ENCODE data around the gene ITGA7. TPM values are rescaled to one million over a fixed set of nuclear protein-coding genes. Genes with fewer than 3 reads are reported as not detected.

The ITGA7 gene
- total and polyA plus RNA-seq, 2 of the 4 experiments (the other 2 are of a cell fraction) = 3.9 to 15.7 TPM

DNA sequence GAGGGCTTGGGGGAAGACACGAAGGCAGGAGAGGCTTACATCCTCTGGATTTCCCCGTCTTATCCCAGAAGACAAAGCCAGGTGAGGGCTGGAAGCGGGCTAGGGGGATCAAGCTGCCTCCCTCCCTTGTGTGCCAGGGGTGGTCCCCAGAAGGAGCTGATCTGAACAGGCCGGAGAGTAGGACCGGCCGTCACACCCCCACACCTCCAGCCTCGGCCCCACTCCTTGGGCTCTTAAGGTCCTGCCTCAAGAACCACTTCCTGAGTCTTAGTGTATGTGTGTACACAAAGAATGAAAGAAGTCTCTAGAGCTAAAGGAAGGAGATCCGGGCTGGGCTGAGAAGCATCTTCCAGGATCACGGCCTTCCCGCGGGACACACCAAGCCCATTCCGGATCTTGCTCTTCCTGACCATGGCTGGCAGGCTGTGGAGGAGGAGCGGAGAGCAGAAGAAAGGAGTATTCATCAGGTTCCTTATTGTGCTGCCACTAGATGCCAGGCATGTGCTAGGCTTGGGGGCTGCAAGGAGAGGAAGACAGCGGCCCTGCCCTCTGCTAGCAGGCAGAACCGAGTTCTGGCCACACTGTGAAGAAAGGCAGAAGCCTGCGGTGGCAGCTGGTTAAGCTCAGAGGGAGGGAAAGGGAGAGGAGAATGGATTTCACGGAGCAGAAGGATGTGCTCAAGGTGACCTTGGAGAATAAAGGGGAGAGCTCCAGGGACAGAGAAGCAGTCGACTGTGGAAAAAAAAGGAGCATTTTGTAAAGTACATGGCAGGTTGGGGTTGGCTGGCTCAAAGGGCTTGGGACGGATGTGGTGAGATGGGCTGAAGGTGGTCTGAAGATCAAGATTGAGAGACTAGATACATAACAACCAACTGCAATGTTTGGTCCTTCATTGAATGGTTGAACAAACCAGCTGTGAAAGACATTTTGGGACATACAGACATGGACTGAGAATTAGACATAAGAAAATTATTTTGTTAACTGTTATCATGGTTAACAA, 22.4 kb upstream of the ITGA7 start:
- Histone ChIP-seq H3K14ac (replicated peaks; ENCODE audit: low read depth, low read length) (peak overlapping the region; percentile 99), H3K36me3 (ENCODE audit: control insufficient read depth, insufficient read depth, low read length) (peaks cover 21% of the 10 kb centered on the region), H3K23ac (ENCODE audit: low read depth, low read length) (peak overlapping the region; percentile 98), H2BK15ac (ENCODE audit: low read depth, low read length) (peak overlapping the region; percentile 83; the same call in 1 of the 3 replicates), H2AK5ac (ENCODE audit: low read depth, low read length) (peak overlapping the region; percentile 99), H4K20me1 (ENCODE audit: insufficient read depth, low read length) (peaks cover 40% of the 10 kb centered on the region), H3K18ac (ENCODE audit: low read depth, low read length) (peak overlapping the region; percentile 33), H4K8ac (ENCODE audit: low read depth in 2 of 2, low read length in 2 of 2) (peak overlapping the region; percentile 30 to 97; a peak in 3 of 4 replicates), H2BK20ac (ENCODE audit: low read depth, low read length) (peak overlapping the region; percentile 82), H3K9me3 (ENCODE audit: control insufficient read depth, insufficient read depth, low read length) (no peaks in the 10 kb centered on the region), H2AFZ (replicated peaks; ENCODE audit: low read length, poor library complexity) (peak overlapping the region; percentile 94), H3K9me1 (ENCODE audit: insufficient read depth, low read length) (no peaks in the 10 kb centered on the region), H3K4me2 (ENCODE audit: low read depth, low read length) (peak overlapping the region; percentile 71), H3K56ac (ENCODE audit: extremely low read depth, insufficient read depth, low read length) (peak overlapping the region; percentile 98), H4K91ac (ENCODE audit: insufficient read depth, low read depth, low read length) (peak overlapping the region; percentile 100), H2BK120ac (ENCODE audit: low read depth, low read length) (peak overlapping the region; percentile 98), H3K9ac (ENCODE audit: low read depth, low read length) (peak overlapping the region; percentile 92), H2BK5ac (ENCODE audit: low read depth, low read length, poor library complexity, severe bottlenecking) (peak overlapping the region; percentile 99), H3K27me3 (ENCODE audit: control insufficient read depth, insufficient read depth, low read length) (no peaks in the 10 kb centered on the region), H3K4ac (ENCODE audit: low read depth, low read length) (peak overlapping the region; percentile 100), H3K4me1 (ENCODE audit: control insufficient read depth, insufficient read depth, low read length) (peaks cover 8% of the 10 kb centered on the region), H4K5ac (ENCODE audit: low read depth, low read length) (peak overlapping the region; percentile 39), H2AK9ac (replicated peaks; ENCODE audit: low read depth, low read length, poor library complexity) (peak overlapping the region; percentile 100), H3K79me1 (ENCODE audit: low read depth in 1 of 2, low read length in 2 of 2) (peaks cover under 1 to 58% of the 10 kb centered on the region in 2 experiments), H3K27ac (ENCODE audit: insufficient read depth, low read length) (peak overlapping the region; percentile 98), H3K4me3 (ENCODE audit: insufficient read depth, low read depth, low read length) (peak overlapping the region; percentile 90)
- 15% methylated on average over 5 of the region's 19 CpGs; no CpG with 5 or more reads in 1 of the 2 experiments for WGBS, 2 experiments (ENCODE audit: extremely low coverage in 2 of 2, insufficient read length in 1 of 2)
- TF ChIP-seq CEBPB (IDR thresholded peaks at IDR 0.05; ENCODE audit: low read depth, low read length) (no peak), POLR2A (IDR thresholded peaks at IDR 0.05; ENCODE audit: low read depth, low read length) (peak; percentile 90)
- TF ChIP-seq, protein P1, sequence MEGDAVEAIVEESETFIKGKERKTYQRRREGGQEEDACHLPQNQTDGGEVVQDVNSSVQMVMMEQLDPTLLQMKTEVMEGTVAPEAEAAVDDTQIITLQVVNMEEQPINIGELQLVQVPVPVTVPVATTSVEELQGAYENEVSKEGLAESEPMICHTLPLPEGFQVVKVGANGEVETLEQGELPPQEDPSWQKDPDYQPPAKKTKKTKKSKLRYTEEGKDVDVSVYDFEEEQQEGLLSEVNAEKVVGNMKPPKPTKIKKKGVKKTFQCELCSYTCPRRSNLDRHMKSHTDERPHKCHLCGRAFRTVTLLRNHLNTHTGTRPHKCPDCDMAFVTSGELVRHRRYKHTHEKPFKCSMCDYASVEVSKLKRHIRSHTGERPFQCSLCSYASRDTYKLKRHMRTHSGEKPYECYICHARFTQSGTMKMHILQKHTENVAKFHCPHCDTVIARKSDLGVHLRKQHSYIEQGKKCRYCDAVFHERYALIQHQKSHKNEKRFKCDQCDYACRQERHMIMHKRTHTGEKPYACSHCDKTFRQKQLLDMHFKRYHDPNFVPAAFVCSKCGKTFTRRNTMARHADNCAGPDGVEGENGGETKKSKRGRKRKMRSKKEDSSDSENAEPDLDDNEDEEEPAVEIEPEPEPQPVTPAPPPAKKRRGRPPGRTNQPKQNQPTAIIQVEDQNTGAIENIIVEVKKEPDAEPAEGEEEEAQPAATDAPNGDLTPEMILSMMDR (conservative IDR thresholded peaks at IDR 0.05; ENCODE audit: low read depth, low read length) = 0 out of 2 replicates have a peak, but pooled peaks have one; percentile 12
- ATAC-seq (ENCODE audit: low read depth) (peak; percentile 25), DNase-seq (peak; percentile 74)
- in situ Hi-C loops (cut with MboI; ENCODE audit: low sequenced_read_pairs) (no loop called here), dilution Hi-C loops (cut with HindIII; ENCODE audit: low sequenced_read_pairs, unreplicated experiment) (no loop called here), intact Hi-C loops (cut with micrococcal nuclease) (no loop called here)
- ChIA-PET POLR2A (ENCODE audit: unreplicated experiment) (interaction anchor here (0.6 to 1.7 kb wide), 4 partner anchors 8 to 277 kb away, joined by 3 to 8 read pairs (median 4); partner anchors contain the start of genes PYM1 and RDH5), CTCF (interaction anchor here (0.7 to 2.0 kb wide), 3 partner anchors 8 to 55 kb away, joined by 3 to 16 read pairs (median 3); no protein-coding TSS in a partner anchor)
- BruUV-seq (replicated peaks) = TSS peak; percentile 72

Data from IMR-90 (cell line).